NCI-H2081 treated with DMSO at 0.1 percent for 48 hours (cell line): ENCODE results near the gene APRT.
"Not testable (repeated sequence)": the region's sequence is repeated elsewhere in the genome, so short reads cannot be mapped to it uniquely, and the experiment has no call there.

Experiments
- DNase-seq: peaks from one replicate; lab custom pipeline; 2025; lab: John Stamatoyannopoulos, UW

APRT gene

DNA sequence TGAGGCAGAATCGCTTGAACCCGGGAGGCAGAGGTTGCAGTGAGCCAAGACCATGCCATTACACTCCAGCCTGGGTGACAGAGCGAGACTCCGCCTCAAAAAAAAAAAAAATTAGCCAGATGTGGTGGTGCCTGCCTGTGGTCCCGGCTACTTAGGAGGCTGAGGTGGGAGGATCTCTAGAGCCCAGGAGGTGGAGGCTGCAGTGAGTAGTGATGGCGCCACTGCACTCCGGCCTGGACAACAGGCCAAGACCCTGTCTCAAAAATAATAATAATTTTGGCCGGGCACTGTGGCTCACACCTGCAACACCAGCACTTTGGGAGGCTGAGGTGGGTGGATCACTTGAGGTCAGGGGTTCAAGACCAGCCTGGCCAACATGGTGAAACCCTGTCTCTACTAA, 23.0 kb downstream of the APRT start:
- not testable (repeated sequence) for DNase-seq

GRCh38 chr16:88787579-88788314, 24.0 kb downstream of the APRT start:
- DNase-seq = no peak

DNA sequence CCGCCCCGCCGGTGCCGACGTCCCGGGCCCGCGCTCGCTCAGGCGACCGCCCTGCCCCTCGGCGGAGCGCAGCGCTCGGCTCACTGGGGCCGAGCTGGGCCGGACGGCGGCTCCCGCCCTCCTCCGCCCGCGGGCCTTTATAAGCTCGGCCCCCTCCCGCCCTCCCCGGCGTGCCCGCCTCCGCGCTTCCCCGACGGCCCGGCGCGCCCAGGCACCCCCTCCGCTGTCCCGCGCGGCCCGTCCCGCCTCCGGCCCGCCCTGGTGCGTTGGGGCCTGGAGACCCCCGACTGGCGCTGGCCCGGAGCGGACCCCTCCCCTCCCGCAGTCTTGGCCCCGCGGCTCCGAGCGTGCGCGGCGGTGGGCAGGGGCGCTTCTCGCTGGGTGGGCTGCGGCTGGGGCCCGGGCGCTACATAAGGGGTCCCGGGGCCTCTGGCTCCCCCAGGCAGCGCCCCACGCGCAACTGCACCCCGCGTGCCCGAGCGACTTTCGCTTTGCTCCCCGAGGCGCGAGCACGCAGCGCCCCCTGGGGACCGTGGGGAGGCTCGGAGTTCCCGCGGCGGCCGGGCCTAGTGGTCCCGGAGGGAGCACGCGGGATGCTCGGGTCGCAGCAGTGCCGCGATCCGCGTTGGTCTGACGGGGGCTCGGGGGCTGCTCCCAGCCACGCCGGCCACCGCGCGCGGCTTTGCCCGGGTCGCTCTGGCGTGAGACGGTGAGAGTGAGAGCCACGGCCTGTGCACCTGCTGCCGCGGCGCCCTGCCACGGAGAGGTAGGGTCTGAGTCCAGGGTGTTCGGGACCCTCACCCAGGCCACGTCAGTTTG, 26.4 kb downstream of the APRT start, which contains the start of gene PIEZO1:
Gene PIEZO1, minus strand, starts transcription at position 115 of the 819 bp plus-strand sequence. CDS start 256 bp downstream, outside the sequence.
- DNase-seq = no peak

GRCh38 chr16:88784856-88785105, 26.9 kb downstream of the APRT start:
- DNase-seq = no peak

GRCh38 chr16:88784074-88784855, 27.5 kb downstream of the APRT start:
- no peak for DNase-seq

- no peak for DNase-seq
These were observed 28.2 kb downstream of the APRT start for GRCh38 chr16:88783391-88784073.

GRCh38 chr16:88782454-88783390, 29.0 kb downstream of the APRT start:
- DNase-seq = no peak

- DNase-seq = no peak
These were observed 30.3 kb downstream of the APRT start for GRCh38 chr16:88781140-88782077.

DNA sequence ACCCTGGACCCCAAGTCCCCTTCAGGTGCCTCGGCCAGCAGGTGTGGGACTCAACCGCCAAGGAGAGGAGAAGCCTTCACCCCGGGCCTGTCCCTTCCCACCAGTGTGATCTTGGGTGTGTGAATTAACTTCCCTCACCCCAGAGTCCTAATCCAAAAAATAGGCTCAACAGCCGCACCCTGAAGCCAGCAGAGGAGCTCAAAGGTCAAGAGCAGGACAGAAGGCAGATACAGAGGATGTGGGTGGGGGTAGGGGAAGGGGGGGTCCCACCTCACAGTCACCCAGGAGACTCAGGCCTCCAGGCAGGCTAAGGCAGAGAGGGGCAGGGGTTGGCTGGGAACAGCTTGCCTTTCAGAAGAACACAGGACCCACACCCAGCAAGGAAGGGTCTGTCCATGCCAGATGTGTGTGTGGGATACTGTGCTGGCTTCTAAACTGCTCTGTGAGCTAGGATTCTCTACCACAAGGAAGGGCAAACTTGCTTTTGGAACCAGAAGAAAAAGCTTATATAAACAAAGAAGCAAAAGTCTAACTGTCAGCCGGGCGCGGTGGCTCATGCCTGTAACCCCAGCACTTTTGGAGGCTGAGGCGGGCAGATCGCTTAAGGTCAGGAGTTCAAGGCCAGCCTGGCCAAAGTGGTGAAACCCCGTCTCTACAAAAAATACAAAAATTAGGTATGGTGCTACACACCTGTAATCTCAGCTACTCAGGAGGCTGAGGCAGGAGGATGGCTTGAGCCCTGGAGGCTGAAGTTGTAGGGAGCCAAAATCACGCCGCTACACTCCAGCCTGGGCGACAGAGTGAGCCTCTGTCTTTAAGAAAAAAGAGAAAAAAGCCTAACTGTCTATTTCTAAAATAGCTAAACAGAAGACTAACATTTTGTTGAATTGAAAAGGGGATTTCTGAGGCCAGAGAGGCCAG, 31.3 kb downstream of the APRT start:
- DNase-seq = no peak

- DNase-seq = no peak
These were observed 32.2 kb downstream of the APRT start for GRCh38 chr16:88779406-88780141.

- DNase-seq = no peak
These were observed 33.1 kb downstream of the APRT start for GRCh38 chr16:88778541-88779065.

- no peak for DNase-seq
These were observed 33.5 kb downstream of the APRT start for GRCh38 chr16:88778271-88778525.

GRCh38 chr16:88777471-88778270, 34.1 kb downstream of the APRT start:
- no peak for DNase-seq

GRCh38 chr16:88775825-88776224, 35.9 kb downstream of the APRT start:
- no peak for DNase-seq

- no peak for DNase-seq
These were observed 37.0 kb downstream of the APRT start for GRCh38 chr16:88774544-88775393.

- DNase-seq = no peak
These were observed 37.9 kb downstream of the APRT start for GRCh38 chr16:88773812-88774291.
